Measurements from ENCODE around the gene SEPTIN12.
"Not testable (repeated sequence)": the region's sequence is repeated elsewhere in the genome, so short reads cannot be mapped to it uniquely, and the experiment has no call there.

The SEPTIN12 gene

DNA sequence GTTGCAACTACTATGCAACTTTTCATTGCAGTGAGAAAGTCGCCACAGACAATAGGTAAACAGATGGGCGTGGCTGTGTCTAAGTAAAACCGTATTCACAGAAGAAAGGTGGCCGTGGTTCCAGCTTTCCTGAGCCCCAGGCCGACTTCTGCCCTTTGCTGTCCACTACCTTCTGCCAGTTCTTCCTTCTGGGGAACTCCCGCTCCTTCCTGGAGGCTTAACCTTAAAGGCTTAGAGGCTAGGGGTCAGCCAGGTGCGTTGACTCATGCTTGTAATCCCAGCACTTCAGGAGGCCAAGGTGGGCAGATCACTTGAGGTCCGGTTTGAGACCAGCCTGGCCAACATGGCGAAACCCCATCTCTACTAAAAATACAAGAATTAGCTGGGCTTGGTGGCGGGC is 2.1 kb upstream of the SEPTIN12 start:
- Histone ChIP-seq H2BK120ac (ENCODE audit: low read depth, low read length) (no peak overlapping the region), H3K9ac (ENCODE audit: low read length) (no peak overlapping the region), H3K23ac (ENCODE audit: low read length) (no peak overlapping the region), H4K5ac (ENCODE audit: low read length) (no peak overlapping the region), H2BK15ac (replicated peaks; ENCODE audit: low read depth) (no peak overlapping the region), H3K4me2 (ENCODE audit: low read length) (no peak overlapping the region), H3K27ac (ENCODE audit: low read depth, low read length) (no peak overlapping the region), H3K36me3 (ENCODE audit: control insufficient read depth, insufficient read depth, low read length) (no peaks in the 10 kb centered on the region), H2BK5ac (ENCODE audit: low read length) (no peak overlapping the region), H3K79me1 (ENCODE audit: low read length) (no peaks in the 10 kb centered on the region), H3K4ac (ENCODE audit: low read depth, low read length) (no peak overlapping the region), H3K4me3 (ENCODE audit: low read length) (no peak overlapping the region), H4K8ac (ENCODE audit: low read depth, low read length) (no peak overlapping the region), H3K18ac (ENCODE audit: low read length) (no peak overlapping the region), H3K56ac (ENCODE audit: low read length) (no peak overlapping the region), H3K79me2 (ENCODE audit: control insufficient read depth, insufficient read depth, low read length) (no peaks in the 10 kb centered on the region), H2AK5ac (ENCODE audit: low read length) (no peak overlapping the region), H3K27me3 (ENCODE audit: insufficient read depth, low read length, poor library complexity) (no peaks in the 10 kb centered on the region), H3K4me1 (ENCODE audit: control insufficient read depth, low read depth, low read length) (no peaks in the 10 kb centered on the region)
- DNase-seq: no peak
- no CpG with 5 or more reads among the region's 10 CpGs for WGBS (ENCODE audit: extremely low coverage, insufficient coverage, low lambda C conversion rate)

DNA sequence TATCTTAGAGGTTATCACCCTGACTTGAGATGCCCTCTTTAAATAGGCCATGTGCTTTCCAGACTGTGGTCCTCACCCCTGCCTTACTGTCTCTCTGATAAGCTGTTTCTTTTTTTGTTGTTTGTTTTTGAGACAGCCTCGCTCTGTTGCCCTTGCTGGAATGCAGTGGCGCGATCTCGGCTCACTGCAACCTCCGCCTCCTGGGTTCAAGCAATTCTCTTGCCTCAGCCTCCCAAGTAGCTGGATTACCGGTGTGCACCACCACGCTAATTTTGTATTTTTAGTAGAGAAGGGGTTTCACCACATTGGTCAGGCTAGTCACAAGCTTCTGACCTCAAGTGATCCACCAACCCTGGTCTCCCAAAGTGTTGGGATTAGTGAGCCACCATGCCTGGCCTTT is 765 bp upstream of the SEPTIN12 start:
- no peaks in the 10 kb centered on the region for H3K4me1 ChIP-seq (ENCODE audit: control insufficient read depth, low read depth, low read length)
- H3K27me3 ChIP-seq (ENCODE audit: insufficient read depth, low read length, poor library complexity): no peaks in the 10 kb centered on the region
- no CpG with 5 or more reads among the region's 7 CpGs for WGBS (ENCODE audit: extremely low coverage, insufficient coverage, low lambda C conversion rate)
- H3K18ac ChIP-seq (ENCODE audit: low read length): no peak overlapping the region
- no peaks in the 10 kb centered on the region for H3K36me3 ChIP-seq (ENCODE audit: control insufficient read depth, insufficient read depth, low read length)
- H3K79me1 ChIP-seq (ENCODE audit: low read length): no peaks in the 10 kb centered on the region
- no peak overlapping the region for H3K56ac ChIP-seq (ENCODE audit: low read length)
- no peak overlapping the region for H3K9ac ChIP-seq (ENCODE audit: low read length)
- no peak overlapping the region for H2AK5ac ChIP-seq (ENCODE audit: low read length)
- no peak overlapping the region for H2BK120ac ChIP-seq (ENCODE audit: low read depth, low read length)
- H4K5ac ChIP-seq (ENCODE audit: low read length): no peak overlapping the region
- H4K8ac ChIP-seq (ENCODE audit: low read depth, low read length): no peak overlapping the region
- H3K4ac ChIP-seq (ENCODE audit: low read depth, low read length): no peak overlapping the region
- no peak overlapping the region for H2BK5ac ChIP-seq (ENCODE audit: low read length)
- no peak overlapping the region for H3K23ac ChIP-seq (ENCODE audit: low read length)
- H2BK15ac ChIP-seq (replicated peaks; ENCODE audit: low read depth): no peak overlapping the region
- no peak overlapping the region for H3K27ac ChIP-seq (ENCODE audit: low read depth, low read length)
- H3K79me2 ChIP-seq (ENCODE audit: control insufficient read depth, insufficient read depth, low read length): no peaks in the 10 kb centered on the region
- no peak overlapping the region for H3K4me3 ChIP-seq (ENCODE audit: low read length)
- DNase-seq: no peak
- H3K4me2 ChIP-seq (ENCODE audit: low read length): no peak overlapping the region

DNA sequence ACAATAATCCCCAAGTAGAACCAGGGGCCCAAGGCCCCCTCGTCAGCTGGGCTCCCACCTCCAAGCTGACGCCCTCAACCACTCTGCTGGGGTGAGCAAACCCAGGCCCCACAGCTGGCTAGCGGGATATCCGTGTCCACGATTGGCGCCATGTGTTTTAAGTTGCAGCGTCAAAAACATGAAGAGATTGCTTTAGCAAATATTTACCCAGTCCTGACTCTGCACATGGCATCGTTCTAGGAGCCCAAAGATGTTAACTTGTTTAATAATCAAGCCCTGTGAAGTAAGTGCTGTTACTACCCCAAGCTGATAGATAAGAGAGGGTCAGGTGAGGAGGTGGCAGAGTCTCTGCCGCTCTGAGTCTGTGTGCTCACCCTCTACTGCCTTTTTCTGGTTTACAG is 344 bp upstream of the SEPTIN12 start:
- H3K4ac ChIP-seq (ENCODE audit: low read depth, low read length): no peak overlapping the region
- WGBS (ENCODE audit: extremely low coverage, insufficient coverage, low lambda C conversion rate): no CpG with 5 or more reads among the region's 9 CpGs
- H4K5ac ChIP-seq (ENCODE audit: low read length): no peak overlapping the region
- H3K4me1 ChIP-seq (ENCODE audit: control insufficient read depth, low read depth, low read length): no peaks in the 10 kb centered on the region
- H3K9ac ChIP-seq (ENCODE audit: low read length): no peak overlapping the region
- no peak overlapping the region for H4K8ac ChIP-seq (ENCODE audit: low read depth, low read length)
- H3K56ac ChIP-seq (ENCODE audit: low read length): no peak overlapping the region
- no peak overlapping the region for H2BK120ac ChIP-seq (ENCODE audit: low read depth, low read length)
- no peak overlapping the region for H2AK5ac ChIP-seq (ENCODE audit: low read length)
- H2BK5ac ChIP-seq (ENCODE audit: low read length): no peak overlapping the region
- no peaks in the 10 kb centered on the region for H3K79me1 ChIP-seq (ENCODE audit: low read length)
- no peak overlapping the region for H2BK15ac ChIP-seq (replicated peaks; ENCODE audit: low read depth)
- H3K36me3 ChIP-seq (ENCODE audit: control insufficient read depth, insufficient read depth, low read length): no peaks in the 10 kb centered on the region
- H3K27ac ChIP-seq (ENCODE audit: low read depth, low read length): no peak overlapping the region
- no peak overlapping the region for H3K4me2 ChIP-seq (ENCODE audit: low read length)
- no peak overlapping the region for H3K18ac ChIP-seq (ENCODE audit: low read length)
- H3K23ac ChIP-seq (ENCODE audit: low read length): no peak overlapping the region
- H3K4me3 ChIP-seq (ENCODE audit: low read length): no peak overlapping the region
- DNase-seq: no peak
- H3K79me2 ChIP-seq (ENCODE audit: control insufficient read depth, insufficient read depth, low read length): no peaks in the 10 kb centered on the region
- H3K27me3 ChIP-seq (ENCODE audit: insufficient read depth, low read length, poor library complexity): no peaks in the 10 kb centered on the region

DNA sequence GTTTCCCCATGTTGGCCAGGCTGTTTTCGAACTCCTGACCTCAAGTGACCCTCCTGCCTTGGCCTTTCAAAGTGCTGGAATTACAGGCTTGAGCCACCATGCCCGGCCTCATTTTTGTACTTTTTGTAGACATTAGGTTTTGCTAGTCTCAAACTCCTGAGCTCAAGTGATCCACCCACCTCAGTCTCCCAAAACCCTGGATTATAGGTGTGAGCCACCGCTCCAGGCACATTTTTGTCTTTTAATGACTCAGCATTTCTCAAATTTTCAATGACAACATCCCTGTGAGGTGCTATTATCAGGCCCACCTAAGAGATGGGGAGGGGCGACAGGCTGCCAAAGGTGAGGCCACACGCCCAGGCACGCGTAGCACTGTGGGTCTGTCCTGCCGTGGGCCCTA is 1.1 kb downstream of the SEPTIN12 start:
- no peak for DNase-seq
- Histone ChIP-seq H2BK5ac (ENCODE audit: low read length) (no peak overlapping the region), H3K9ac (ENCODE audit: low read length) (no peak overlapping the region), H2BK120ac (ENCODE audit: low read depth, low read length) (no peak overlapping the region), H4K5ac (ENCODE audit: low read length) (no peak overlapping the region), H4K8ac (ENCODE audit: low read depth, low read length) (no peak overlapping the region), H2BK15ac (replicated peaks; ENCODE audit: low read depth) (no peak overlapping the region), H3K23ac (ENCODE audit: low read length) (no peak overlapping the region), H3K27me3 (ENCODE audit: insufficient read depth, low read length, poor library complexity) (no peaks in the 10 kb centered on the region), H3K4me3 (ENCODE audit: low read length) (no peak overlapping the region), H3K4me1 (ENCODE audit: control insufficient read depth, low read depth, low read length) (no peaks in the 10 kb centered on the region), H3K4ac (ENCODE audit: low read depth, low read length) (no peak overlapping the region), H3K18ac (ENCODE audit: low read length) (no peak overlapping the region), H3K27ac (ENCODE audit: low read depth, low read length) (no peak overlapping the region), H2AK5ac (ENCODE audit: low read length) (no peak overlapping the region), H3K56ac (ENCODE audit: low read length) (no peak overlapping the region), H3K4me2 (ENCODE audit: low read length) (no peak overlapping the region), H3K79me2 (ENCODE audit: control insufficient read depth, insufficient read depth, low read length) (no peaks in the 10 kb centered on the region), H3K36me3 (ENCODE audit: control insufficient read depth, insufficient read depth, low read length) (no peaks in the 10 kb centered on the region), H3K79me1 (ENCODE audit: low read length) (no peaks in the 10 kb centered on the region)
- WGBS (ENCODE audit: extremely low coverage, insufficient coverage, low lambda C conversion rate): no CpG with 5 or more reads among the region's 8 CpGs

DNA sequence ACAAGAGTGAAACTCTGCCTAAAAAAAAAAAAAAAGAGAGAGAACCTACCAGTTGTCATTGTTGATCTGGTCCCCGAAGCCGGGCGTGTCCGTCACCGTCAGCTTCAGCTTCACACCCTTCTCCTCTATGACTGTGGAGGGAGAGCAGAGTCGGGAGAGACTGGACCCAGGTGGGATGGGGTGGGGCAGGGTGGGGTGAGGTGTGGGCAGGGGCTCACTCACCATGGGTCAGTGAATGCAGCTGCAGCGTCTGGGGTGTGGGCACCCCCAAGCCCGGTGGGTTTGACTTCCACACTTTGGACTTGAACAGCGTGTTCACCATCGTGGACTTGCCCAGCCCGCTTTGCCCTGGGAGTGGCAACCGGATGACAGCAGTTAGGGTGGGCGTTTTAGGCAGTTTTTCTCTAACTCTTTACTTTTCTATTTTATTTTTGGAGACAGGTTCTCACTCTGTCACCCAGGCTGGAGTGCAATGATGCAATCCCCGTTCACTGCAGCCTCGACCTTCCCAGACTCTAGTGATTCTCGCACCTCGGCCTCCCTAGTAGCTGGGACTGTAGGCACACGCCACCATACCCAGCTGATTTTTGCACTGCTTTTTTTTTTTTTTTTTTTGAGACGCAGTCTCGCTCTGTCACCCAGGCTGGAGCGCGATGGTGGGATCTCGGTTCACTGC is 2.2 kb downstream of the SEPTIN12 start:
- no peaks in the 10 kb centered on the region for H3K79me1 ChIP-seq (ENCODE audit: low read length)
- no peak overlapping the region for H2BK120ac ChIP-seq (ENCODE audit: low read depth, low read length)
- no peak overlapping the region for H4K8ac ChIP-seq (ENCODE audit: low read depth, low read length)
- H3K4ac ChIP-seq (ENCODE audit: low read depth, low read length): no peak overlapping the region
- no peak overlapping the region for H2AK5ac ChIP-seq (ENCODE audit: low read length)
- H3K36me3 ChIP-seq (ENCODE audit: control insufficient read depth, insufficient read depth, low read length): no peaks in the 10 kb centered on the region
- no peak overlapping the region for H2BK5ac ChIP-seq (ENCODE audit: low read length)
- no peaks in the 10 kb centered on the region for H3K27me3 ChIP-seq (ENCODE audit: insufficient read depth, low read length, poor library complexity)
- H3K4me1 ChIP-seq (ENCODE audit: control insufficient read depth, low read depth, low read length): no peaks in the 10 kb centered on the region
- no peaks in the 10 kb centered on the region for H3K79me2 ChIP-seq (ENCODE audit: control insufficient read depth, insufficient read depth, low read length)
- H4K5ac ChIP-seq (ENCODE audit: low read length): no peak overlapping the region
- DNase-seq: no peak
- no peak overlapping the region for H3K56ac ChIP-seq (ENCODE audit: low read length)
- no peak overlapping the region for H3K9ac ChIP-seq (ENCODE audit: low read length)
- no peak overlapping the region for H3K23ac ChIP-seq (ENCODE audit: low read length)
- no peak overlapping the region for H3K4me3 ChIP-seq (ENCODE audit: low read length)
- no peak overlapping the region for H3K27ac ChIP-seq (ENCODE audit: low read depth, low read length)
- no peak overlapping the region for H3K18ac ChIP-seq (ENCODE audit: low read length)
- no peak overlapping the region for H2BK15ac ChIP-seq (replicated peaks; ENCODE audit: low read depth)
- no peak overlapping the region for H3K4me2 ChIP-seq (ENCODE audit: low read length)
- no CpG with 5 or more reads among the region's 23 CpGs for WGBS (ENCODE audit: extremely low coverage, insufficient coverage, low lambda C conversion rate)

DNA sequence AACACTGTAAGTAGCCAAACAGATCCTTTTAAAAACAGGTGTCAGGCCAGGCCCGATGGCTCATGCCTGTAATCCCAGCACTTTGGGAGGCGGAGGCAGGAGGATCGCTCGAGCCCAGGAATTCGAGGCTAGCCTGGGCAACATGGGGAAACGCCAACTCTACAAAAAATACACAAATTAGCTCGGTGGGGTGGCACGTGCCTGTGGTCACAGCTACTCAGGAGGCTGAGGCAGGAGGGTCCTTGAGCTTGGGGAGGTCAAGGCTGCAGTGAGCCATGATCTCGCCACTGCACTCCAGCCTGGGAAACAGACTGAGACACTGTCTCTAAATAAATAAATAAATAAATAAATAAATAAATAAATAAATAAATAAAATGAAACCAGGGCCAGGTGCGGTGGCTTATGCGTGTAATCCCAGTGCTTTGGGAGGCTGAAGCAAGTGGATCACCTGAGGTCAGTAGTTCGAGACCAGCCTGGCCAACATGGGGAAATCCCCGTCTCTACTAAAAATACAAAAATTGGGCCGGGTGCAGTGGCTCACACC is 3.6 kb downstream of the SEPTIN12 start:
- H3K4me3 ChIP-seq (ENCODE audit: low read length); DNase-seq; H2BK15ac ChIP-seq (replicated peaks; ENCODE audit: low read depth); H4K5ac ChIP-seq (ENCODE audit: low read length); H3K79me2 ChIP-seq (ENCODE audit: control insufficient read depth, insufficient read depth, low read length); H3K18ac ChIP-seq (ENCODE audit: low read length); H3K79me1 ChIP-seq (ENCODE audit: low read length); H2AK5ac ChIP-seq (ENCODE audit: low read length); H3K4ac ChIP-seq (ENCODE audit: low read depth, low read length); H3K56ac ChIP-seq (ENCODE audit: low read length); H2BK5ac ChIP-seq (ENCODE audit: low read length); H3K9ac ChIP-seq (ENCODE audit: low read length); H3K4me2 ChIP-seq (ENCODE audit: low read length); H3K27ac ChIP-seq (ENCODE audit: low read depth, low read length); H3K36me3 ChIP-seq (ENCODE audit: control insufficient read depth, insufficient read depth, low read length); H3K27me3 ChIP-seq (ENCODE audit: insufficient read depth, low read length, poor library complexity); H4K8ac ChIP-seq (ENCODE audit: low read depth, low read length); H2BK120ac ChIP-seq (ENCODE audit: low read depth, low read length); H3K4me1 ChIP-seq (ENCODE audit: control insufficient read depth, low read depth, low read length); H3K23ac ChIP-seq (ENCODE audit: low read length): not testable (repeated sequence)
- no CpG with 5 or more reads among the region's 14 CpGs for WGBS (ENCODE audit: extremely low coverage, insufficient coverage, low lambda C conversion rate)

Data from mesendoderm (in vitro differentiated cells).